Activated CD8-positive, alpha-beta memory T cell treated with anti-CD3 and anti-CD28 coated beads, Interleukin-2, amount 10 ng/mL, durations not matched to agents 7 days and 5 days (primary cell): ENCODE data around the gene ABI3BP. TPM values are rescaled to one million over a fixed set of nuclear protein-coding genes. Genes with fewer than 3 reads are reported as not detected.

ENCODE experiments used
- ATAC-seq: fragments of 150-1000 bp; cut with Tn5 transposase; one replicate; pipeline ENCODE4 v1.10.0; 2021; ENCODE audit warnings: moderate library complexity
- CTCF ChIA-PET: fragments of 350-600 bp; sonication (Branson Sonifier 250); formaldehyde crosslinking; loops from one replicate; lab custom pipeline; 2021; ENCODE audit warnings: antibody characterized with exemption; lab: Charles Lee
- DNase-seq: peaks from one replicate; pipeline ENCODE4 v3.0.0-alpha.2; 2020
- H3K27ac Mint-ChIP-seq: one replicate; pipeline ENCODE4 v1.8.0; 2021; ENCODE audit warnings: mild to moderate bottlenecking, mixed read lengths
- H3K27me3 Mint-ChIP-seq: one replicate; pipeline ENCODE4 v1.8.0; 2021; ENCODE audit warnings: mixed read lengths
- H3K36me3 Mint-ChIP-seq: one replicate; pipeline ENCODE4 v1.8.0; 2021; ENCODE audit warnings: mild to moderate bottlenecking, mixed read lengths
- H3K4me1 Mint-ChIP-seq: one replicate; pipeline ENCODE4 v1.8.0; 2021; ENCODE audit warnings: mixed read lengths
- H3K4me3 Mint-ChIP-seq: one replicate; pipeline ENCODE4 v1.8.0; 2021; ENCODE audit warnings: mild to moderate bottlenecking, moderate library complexity, mixed read lengths
- H3K9me3 Mint-ChIP-seq: one replicate; pipeline ENCODE4 v1.8.0; 2022; ENCODE audit warnings: low read depth, mixed read lengths
- total RNA-seq, 2 experiments: library from RNA; stranded (reverse); gene quantifications; one replicate each; pipeline ENCODE4 v1.2.3, GENCODE V29; 2021

The ABI3BP gene
- total RNA-seq, 2 experiments from 2014 or later = 0.19 to 1.2 TPM

DNA sequence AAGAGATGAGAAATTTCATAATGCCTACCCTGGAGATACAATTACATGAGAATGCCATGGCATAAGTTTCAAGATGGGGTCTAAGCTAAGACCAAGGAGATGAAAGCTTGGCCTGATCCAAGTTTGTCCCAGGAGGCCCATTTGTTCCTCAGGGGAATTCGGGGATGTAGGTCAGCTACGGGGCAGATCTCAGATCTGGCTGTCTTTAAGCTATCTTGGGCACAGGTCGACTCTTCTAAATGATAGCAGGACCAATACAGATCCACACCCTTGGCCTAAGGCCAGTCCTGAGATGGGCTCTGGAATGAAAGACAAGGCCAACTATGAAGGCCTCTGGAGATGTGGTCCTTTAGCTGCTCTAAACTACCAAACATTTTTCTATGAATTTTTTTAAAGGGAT lies 16.6 kb downstream of the ABI3BP start:
- Mint-ChIP-seq H3K27me3 (peaks cover 27% of the 10 kb centered on the region), H3K36me3 (no peaks in the 10 kb centered on the region), H3K9me3 (no peaks in the 10 kb centered on the region), H3K4me1 (no peaks in the 10 kb centered on the region), H3K27ac (no peak overlapping the region), H3K4me3 (no peak overlapping the region)
- DNase-seq (no peak), ATAC-seq (no peak)
- CTCF ChIA-PET = interaction anchor here (0.6 kb wide), 1 partner anchor 23 kb away, joined by 3 read pairs; no protein-coding TSS in a partner anchor

- H3K36me3 Mint-ChIP-seq = no peaks in the 10 kb centered on the region
- CTCF ChIA-PET = no interaction called here
- no peak overlapping the region for H3K27ac Mint-ChIP-seq
- H3K9me3 Mint-ChIP-seq = no peaks in the 10 kb centered on the region
- no peaks in the 10 kb centered on the region for H3K4me1 Mint-ChIP-seq
- no peak overlapping the region for H3K4me3 Mint-ChIP-seq
- ATAC-seq = no peak
- peaks cover 27% of the 10 kb centered on the region for H3K27me3 Mint-ChIP-seq
- DNase-seq = no peak
These were observed 17.5 kb downstream of the ABI3BP start for GRCh38 chr3:100975714-100976113.

- no peak for DNase-seq
- H3K36me3 Mint-ChIP-seq = no peaks in the 10 kb centered on the region
- H3K27ac Mint-ChIP-seq = no peak overlapping the region
- no peaks in the 10 kb centered on the region for H3K9me3 Mint-ChIP-seq
- no peak overlapping the region for H3K4me3 Mint-ChIP-seq
- H3K4me1 Mint-ChIP-seq = no peaks in the 10 kb centered on the region
- no peak for ATAC-seq
- H3K27me3 Mint-ChIP-seq = peaks cover 20% of the 10 kb centered on the region
- CTCF ChIA-PET = no interaction called here
These were observed 19.6 kb downstream of the ABI3BP start for GRCh38 chr3:100973594-100973993.

- CTCF ChIA-PET = no interaction called here
- Mint-ChIP-seq H3K9me3 (no peaks in the 10 kb centered on the region), H3K27me3 (peaks cover 20% of the 10 kb centered on the region), H3K4me1 (no peaks in the 10 kb centered on the region), H3K36me3 (no peaks in the 10 kb centered on the region), H3K27ac (no peak overlapping the region), H3K4me3 (no peak overlapping the region)
- DNase-seq = no peak
- no peak for ATAC-seq
These were observed 20.4 kb downstream of the ABI3BP start for GRCh38 chr3:100972867-100973266.

- CTCF ChIA-PET = no interaction called here
- no peak for DNase-seq
- no peak for ATAC-seq
- Mint-ChIP-seq H3K27ac (no peak overlapping the region), H3K4me1 (no peaks in the 10 kb centered on the region), H3K36me3 (no peaks in the 10 kb centered on the region), H3K27me3 (peaks cover 20% of the 10 kb centered on the region), H3K9me3 (no peaks in the 10 kb centered on the region), H3K4me3 (no peak overlapping the region)
These were observed 20.8 kb downstream of the ABI3BP start for GRCh38 chr3:100972301-100972844.

GRCh38 chr3:100971798-100972197 lies 21.4 kb downstream of the ABI3BP start:
- Mint-ChIP-seq H3K36me3 (no peaks in the 10 kb centered on the region), H3K27ac (no peak overlapping the region), H3K27me3 (peaks cover 20% of the 10 kb centered on the region), H3K4me1 (no peaks in the 10 kb centered on the region), H3K9me3 (no peaks in the 10 kb centered on the region), H3K4me3 (no peak overlapping the region)
- CTCF ChIA-PET = no interaction called here
- ATAC-seq (no peak), DNase-seq (no peak)

GRCh38 chr3:100970477-100970990 lies 22.7 kb downstream of the ABI3BP start:
- CTCF ChIA-PET = no interaction called here
- DNase-seq (no peak), ATAC-seq (no peak)
- no peak overlapping the region for H3K4me3 Mint-ChIP-seq
- H3K9me3 Mint-ChIP-seq = no peaks in the 10 kb centered on the region
- H3K27ac Mint-ChIP-seq = no peak overlapping the region
- H3K27me3 Mint-ChIP-seq = peaks cover 18% of the 10 kb centered on the region
- no peaks in the 10 kb centered on the region for H3K36me3 Mint-ChIP-seq
- no peaks in the 10 kb centered on the region for H3K4me1 Mint-ChIP-seq

GRCh38 chr3:100968932-100969906 lies 24.0 kb downstream of the ABI3BP start:
- CTCF ChIA-PET = no interaction called here
- H3K27ac Mint-ChIP-seq = no peak overlapping the region
- H3K4me1 Mint-ChIP-seq = no peaks in the 10 kb centered on the region
- no peak overlapping the region for H3K4me3 Mint-ChIP-seq
- no peak for DNase-seq
- peaks cover 14% of the 10 kb centered on the region for H3K27me3 Mint-ChIP-seq
- ATAC-seq = no peak
- no peaks in the 10 kb centered on the region for H3K9me3 Mint-ChIP-seq
- H3K36me3 Mint-ChIP-seq = no peaks in the 10 kb centered on the region

DNA sequence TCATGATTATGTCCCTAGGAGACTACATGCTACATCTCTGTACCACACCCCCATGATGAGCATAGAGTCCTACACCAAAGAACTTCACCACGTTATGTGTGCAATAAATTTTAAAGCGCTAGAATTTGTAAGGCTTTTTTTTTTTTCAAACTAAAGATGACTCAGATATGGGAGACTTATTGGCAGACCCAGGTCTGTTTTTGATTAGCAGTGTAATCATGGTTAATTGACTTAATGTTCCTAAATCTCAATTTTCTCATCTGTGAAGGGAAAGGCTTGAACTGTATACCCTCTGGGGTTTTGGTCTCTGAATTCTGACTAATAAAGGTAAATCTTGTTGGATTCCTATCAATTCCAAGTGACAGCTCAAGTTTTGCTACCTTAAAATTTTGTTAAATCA lies 26.4 kb downstream of the ABI3BP start:
- no peak for ATAC-seq
- CTCF ChIA-PET = no interaction called here
- no peak for DNase-seq
- Mint-ChIP-seq H3K4me1 (no peaks in the 10 kb centered on the region), H3K9me3 (no peaks in the 10 kb centered on the region), H3K36me3 (no peaks in the 10 kb centered on the region), H3K27ac (no peak overlapping the region), H3K4me3 (no peak overlapping the region), H3K27me3 (no peaks in the 10 kb centered on the region)

GRCh38 chr3:100966049-100966491 lies 27.2 kb downstream of the ABI3BP start:
- ATAC-seq = no peak
- H3K4me3 Mint-ChIP-seq = no peak overlapping the region
- no peaks in the 10 kb centered on the region for H3K4me1 Mint-ChIP-seq
- H3K27ac Mint-ChIP-seq = no peak overlapping the region
- no peak for DNase-seq
- H3K36me3 Mint-ChIP-seq = no peaks in the 10 kb centered on the region
- CTCF ChIA-PET = no interaction called here
- H3K9me3 Mint-ChIP-seq = no peaks in the 10 kb centered on the region
- no peaks in the 10 kb centered on the region for H3K27me3 Mint-ChIP-seq

- Mint-ChIP-seq H3K9me3 (peaks cover 3% of the 10 kb centered on the region), H3K4me1 (no peaks in the 10 kb centered on the region), H3K27me3 (no peaks in the 10 kb centered on the region), H3K4me3 (no peak overlapping the region), H3K36me3 (peaks cover 1% of the 10 kb centered on the region), H3K27ac (no peak overlapping the region)
- ATAC-seq (no peak), DNase-seq (no peak)
- CTCF ChIA-PET = no interaction called here
These were observed 30.2 kb downstream of the ABI3BP start for GRCh38 chr3:100963041-100963440.

DNA sequence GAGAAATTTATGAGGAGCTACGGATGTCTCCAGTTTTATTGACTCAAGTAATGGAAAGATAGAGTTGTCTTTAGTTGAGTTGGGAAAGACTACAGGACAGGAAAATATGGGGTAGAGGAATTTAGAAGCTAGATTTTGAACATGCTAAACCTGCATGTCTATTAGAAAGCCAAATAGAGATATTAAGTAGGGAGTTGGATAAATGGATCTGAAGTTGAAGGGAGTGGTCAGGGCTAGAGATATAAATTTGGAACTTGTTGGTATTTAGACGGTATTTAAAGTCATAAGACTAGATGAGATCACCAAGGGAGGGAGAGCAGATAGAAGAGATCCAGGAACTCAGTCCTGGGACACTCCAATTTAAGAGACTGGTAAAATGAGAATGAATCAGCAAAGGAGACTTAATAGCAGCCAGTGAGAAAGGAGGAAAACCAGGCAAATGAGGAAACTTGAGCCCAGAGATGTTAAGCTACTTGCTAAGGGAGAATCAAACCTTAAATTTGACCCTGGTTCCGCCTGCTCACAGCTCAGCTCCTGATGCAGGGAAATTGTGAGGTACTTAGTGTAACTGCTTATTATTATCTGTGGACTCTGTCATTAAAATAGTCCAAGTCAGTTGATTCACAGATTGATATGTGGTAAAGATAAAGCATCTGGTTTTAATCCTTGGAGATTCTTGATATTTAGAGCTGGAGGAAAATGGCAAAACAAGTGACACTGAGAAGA lies 35.8 kb downstream of the ABI3BP start:
- Mint-ChIP-seq H3K4me1 (no peaks in the 10 kb centered on the region), H3K36me3 (peaks cover 1% of the 10 kb centered on the region), H3K27me3 (peaks cover 2% of the 10 kb centered on the region), H3K4me3 (no peak overlapping the region), H3K9me3 (peaks cover 3% of the 10 kb centered on the region), H3K27ac (no peak overlapping the region)
- ATAC-seq = no peak
- CTCF ChIA-PET = no interaction called here
- no peak for DNase-seq

- Mint-ChIP-seq H3K4me3 (no peak overlapping the region), H3K9me3 (peaks cover 3% of the 10 kb centered on the region), H3K36me3 (peaks cover 1% of the 10 kb centered on the region), H3K27ac (no peak overlapping the region), H3K4me1 (no peaks in the 10 kb centered on the region), H3K27me3 (peaks cover 2% of the 10 kb centered on the region)
- CTCF ChIA-PET = no interaction called here
- no peak for ATAC-seq
- DNase-seq = no peak
These were observed 36.9 kb downstream of the ABI3BP start for GRCh38 chr3:100956276-100956675.
